ENCODE data around the gene MAPKAPK2.

DNA sequence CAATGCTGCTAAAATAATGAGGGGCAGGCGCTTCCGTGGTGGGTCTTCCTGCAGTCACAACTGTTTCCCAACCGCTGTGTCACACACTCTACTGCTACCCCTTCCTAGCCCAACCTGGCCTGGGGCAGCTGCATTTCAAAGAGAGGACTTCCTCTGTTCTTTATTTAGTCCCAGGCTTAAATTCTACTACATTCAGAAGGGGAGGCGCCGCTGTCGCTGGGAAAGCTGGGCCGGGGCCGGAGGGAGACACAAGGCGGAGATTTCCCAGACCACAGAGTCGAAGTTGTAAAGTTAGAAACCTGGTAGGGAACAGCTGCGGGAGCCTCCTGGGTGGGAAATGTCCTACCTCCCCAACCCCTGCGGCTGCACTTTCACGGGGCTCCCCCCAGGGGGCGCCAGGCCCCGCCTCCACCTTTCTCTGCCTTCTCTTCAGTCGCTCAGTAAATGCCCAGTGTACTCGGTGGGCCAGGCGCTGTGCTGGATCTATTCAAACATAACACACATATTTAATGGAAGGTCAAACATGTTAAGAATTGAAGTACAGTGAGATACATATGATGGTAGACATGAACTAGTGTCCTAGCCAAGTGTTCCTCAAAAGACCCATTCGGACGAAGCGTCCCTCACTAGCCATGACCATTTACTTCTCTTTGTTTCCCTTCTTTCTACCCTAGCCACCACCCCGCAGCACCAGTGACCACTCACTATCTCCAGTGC is 26.3 kb upstream of the MAPKAPK2 start:
- TF ChIP-seq, protein P1, sequence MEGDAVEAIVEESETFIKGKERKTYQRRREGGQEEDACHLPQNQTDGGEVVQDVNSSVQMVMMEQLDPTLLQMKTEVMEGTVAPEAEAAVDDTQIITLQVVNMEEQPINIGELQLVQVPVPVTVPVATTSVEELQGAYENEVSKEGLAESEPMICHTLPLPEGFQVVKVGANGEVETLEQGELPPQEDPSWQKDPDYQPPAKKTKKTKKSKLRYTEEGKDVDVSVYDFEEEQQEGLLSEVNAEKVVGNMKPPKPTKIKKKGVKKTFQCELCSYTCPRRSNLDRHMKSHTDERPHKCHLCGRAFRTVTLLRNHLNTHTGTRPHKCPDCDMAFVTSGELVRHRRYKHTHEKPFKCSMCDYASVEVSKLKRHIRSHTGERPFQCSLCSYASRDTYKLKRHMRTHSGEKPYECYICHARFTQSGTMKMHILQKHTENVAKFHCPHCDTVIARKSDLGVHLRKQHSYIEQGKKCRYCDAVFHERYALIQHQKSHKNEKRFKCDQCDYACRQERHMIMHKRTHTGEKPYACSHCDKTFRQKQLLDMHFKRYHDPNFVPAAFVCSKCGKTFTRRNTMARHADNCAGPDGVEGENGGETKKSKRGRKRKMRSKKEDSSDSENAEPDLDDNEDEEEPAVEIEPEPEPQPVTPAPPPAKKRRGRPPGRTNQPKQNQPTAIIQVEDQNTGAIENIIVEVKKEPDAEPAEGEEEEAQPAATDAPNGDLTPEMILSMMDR (IDR thresholded peaks at IDR 0.05), result peak; percentile 87
- no peak for TF ChIP-seq EZH2 (IDR thresholded peaks at IDR 0.05)
- no peak for TF ChIP-seq EZH2phosphoT487 (IDR thresholded peaks at IDR 0.05)
